Tibial nerve (tissue), 4 donors: ENCODE data around the gene SLC39A11. TPM values are rescaled to one million over a fixed set of nuclear protein-coding genes. Genes with fewer than 3 reads are reported as not detected.

Source experiments
- DNase-seq, 2 donors: peaks; one replicate each; pipeline ENCODE4 v3.0.0-alpha.2; 2019; ENCODE audit warnings: low spot score in 2 of 2
- H3K27ac ChIP-seq, 4 donors: fragments of 200-600 bp; sonication (generic) in 3 of 4; one replicate each; pipeline ENCODE4 v1.5.1; 2017 to 2019; ENCODE audit warnings: mild to moderate bottlenecking in 1 of 4
- H3K27me3 ChIP-seq, 2 donors: fragments of 200-600 bp; sonication (generic) in 1 of 2; one replicate each; pipeline versions ENCODE4 v1.5.1 to v1.6.0; 2017 to 2019
- H3K36me3 ChIP-seq, 3 donors: fragments of 200-600 bp; sonication (generic); one replicate each; pipeline ENCODE4 v1.5.1; 2018 to 2019
- H3K4me1 ChIP-seq, 4 donors: fragments of 200-600 bp; sonication (generic) in 3 of 4; one replicate each; pipeline ENCODE4 v1.5.1; 2017 to 2019
- H3K4me3 ChIP-seq, 4 donors: fragments of 200-600 bp; sonication (generic) in 3 of 4; one replicate each; pipeline ENCODE4 v1.5.1; 2017 to 2019; ENCODE audit warnings: mild to moderate bottlenecking in 1 of 4, moderate library complexity in 1 of 4
- H3K9me3 ChIP-seq, 4 donors: fragments of 200-600 bp; sonication (generic) in 3 of 4; one replicate each; pipeline ENCODE4 v1.5.1; 2017 to 2019
- CTCF ChIP-seq, 5 experiments: fragments of 200-600 bp in 3 of 5; fragments of 450-650 bp in 2 of 5; sonication (generic) in 3 of 5; IDR thresholded peaks; one replicate each; pipeline ENCODE4 v1.5.1; 2016 to 2019; ENCODE audit warnings: antibody characterized with exemption in 5 of 5, mild to moderate bottlenecking in 3 of 5, moderate library complexity in 2 of 5
- EP300 ChIP-seq, 2 donors: sonication (generic); formaldehyde crosslinking; IDR thresholded peaks; one replicate each; pipeline ENCODE4 v1.6.1; 2017; ENCODE audit warnings: antibody characterized with exemption in 2 of 2, mild to moderate bottlenecking in 1 of 2
- POLR2A ChIP-seq, 2 donors: fragments of 450-650 bp; IDR thresholded peaks; one replicate each; pipeline ENCODE4 v1.6.1; 2017; ENCODE audit warnings: antibody characterized with exemption in 2 of 2, mild to moderate bottlenecking in 2 of 2, moderate library complexity in 2 of 2
- WGBS, 2 donors: methylation state at CpG; one replicate each; pipeline ENCODE4 v1.1.5; 2018; 5-methylcytosine and 5-hydroxymethylcytosine counted together
- total RNA-seq, 4 donors: library from RNA; depleted of rRNA; stranded (reverse); fragments of >200 nt; gene quantifications; one replicate each; pipeline ENCODE4 v1.1.0, GENCODE V29; 2016

The SLC39A11 gene
- total RNA-seq, 4 donors from 2014 or later, result 19.9 to 48.4 (median 37.5) TPM

GRCh38 chr17:72693956-72694355 lies 398.5 kb downstream of the SLC39A11 start:
- H3K27me3 ChIP-seq, result no peaks in the 10 kb centered on the region
- no peaks in the 10 kb centered on the region for H3K36me3 ChIP-seq
- peaks cover 0 to 24% (median 8%) of the 10 kb centered on the region in 4 donors for H3K4me1 ChIP-seq
- no peak for DNase-seq
- no peaks in the 10 kb centered on the region for H3K9me3 ChIP-seq
- no peak overlapping the region for H3K27ac ChIP-seq
- H3K4me3 ChIP-seq, result no peak overlapping the region
- 94 to 95% methylated on average over 4 of the region's 4 CpGs for WGBS, 2 donors
- TF ChIP-seq EP300 (IDR thresholded peaks at IDR 0.05) (no peak), CTCF (IDR thresholded peaks at IDR 0.05) (no peak), POLR2A (IDR thresholded peaks at IDR 0.05) (no peak)

GRCh38 chr17:72693151-72693878 lies 399.2 kb downstream of the SLC39A11 start:
- Histone ChIP-seq H3K27ac (no peak overlapping the region), H3K4me3 (no peak overlapping the region), H3K9me3 (no peaks in the 10 kb centered on the region), H3K27me3 (no peaks in the 10 kb centered on the region), H3K4me1 (peaks cover 0 to 18% (median 6%) of the 10 kb centered on the region in 4 donors), H3K36me3 (no peaks in the 10 kb centered on the region)
- no peak for TF ChIP-seq POLR2A (IDR thresholded peaks at IDR 0.05)
- no peak for TF ChIP-seq EP300 (IDR thresholded peaks at IDR 0.05)
- TF ChIP-seq CTCF (IDR thresholded peaks at IDR 0.05), result no peak
- WGBS, 2 donors, result 89 to 91% methylated on average over 15 of the region's 15 CpGs
- DNase-seq, result no peak

- Histone ChIP-seq H3K4me3 (no peak overlapping the region), H3K27ac (no peak overlapping the region), H3K27me3 (no peaks in the 10 kb centered on the region), H3K36me3 (no peaks in the 10 kb centered on the region), H3K4me1 (peaks cover 0 to 14% (median 5%) of the 10 kb centered on the region in 4 donors), H3K9me3 (no peaks in the 10 kb centered on the region)
- WGBS, 2 donors, result 66 to 68% methylated on average over 2 of the region's 2 CpGs
- no peak for DNase-seq
- TF ChIP-seq EP300 (IDR thresholded peaks at IDR 0.05) (no peak), POLR2A (IDR thresholded peaks at IDR 0.05) (no peak), CTCF (IDR thresholded peaks at IDR 0.05) (no peak)
Measured at GRCh38 chr17:72692676-72693075, 399.8 kb downstream of the SLC39A11 start.

- TF ChIP-seq CTCF (IDR thresholded peaks at IDR 0.05) (no peak), EP300 (IDR thresholded peaks at IDR 0.05) (no peak), POLR2A (IDR thresholded peaks at IDR 0.05) (no peak)
- no peak overlapping the region for H3K4me3 ChIP-seq
- H3K9me3 ChIP-seq, result no peaks in the 10 kb centered on the region
- 83 to 86% methylated on average over 4 of the region's 4 CpGs for WGBS, 2 donors
- H3K36me3 ChIP-seq, result no peaks in the 10 kb centered on the region
- H3K4me1 ChIP-seq, result peaks cover 0 to 4% (median 0%) of the 10 kb centered on the region in 4 donors
- DNase-seq, result no peak
- no peak overlapping the region for H3K27ac ChIP-seq
- no peaks in the 10 kb centered on the region for H3K27me3 ChIP-seq
Measured at GRCh38 chr17:72691586-72691985, 400.9 kb downstream of the SLC39A11 start.

- no peak overlapping the region for H3K4me3 ChIP-seq
- H3K27me3 ChIP-seq, result no peaks in the 10 kb centered on the region
- H3K9me3 ChIP-seq, result no peaks in the 10 kb centered on the region
- TF ChIP-seq EP300 (IDR thresholded peaks at IDR 0.05), result no peak
- TF ChIP-seq CTCF (IDR thresholded peaks at IDR 0.05), result no peak
- TF ChIP-seq POLR2A (IDR thresholded peaks at IDR 0.05), result no peak
- H3K4me1 ChIP-seq, result peaks cover 0 to under 1% (median 0%) of the 10 kb centered on the region in 4 donors
- WGBS, 2 donors, result 92 to 98% methylated on average over 3 of the region's 3 CpGs
- no peak overlapping the region for H3K27ac ChIP-seq
- no peak for DNase-seq
- no peaks in the 10 kb centered on the region for H3K36me3 ChIP-seq
Measured at GRCh38 chr17:72691017-72691416, 401.5 kb downstream of the SLC39A11 start.
